Progenitor cell of endocrine pancreas (in vitro differentiated cells): Measurements from ENCODE around the gene MYBPC3. TPM values are rescaled to one million over a fixed set of nuclear protein-coding genes. Genes with fewer than 3 reads are reported as not detected.

Experiments
- DNase-seq: peaks from one replicate; pipeline ENCODE4 v3.0.0; 2021; ENCODE audit warnings: low spot score; ENCODE audit not compliant: unreplicated experiment
- H3K27ac Mint-ChIP-seq: 2 replicates; pipeline ENCODE4 v1.8.0; 2021; ENCODE audit warnings: mild to moderate bottlenecking, moderate library complexity, mixed read lengths
- H3K27me3 Mint-ChIP-seq: 2 replicates; pipeline ENCODE4 v1.8.0; 2021; ENCODE audit warnings: mixed read lengths
- H3K36me3 Mint-ChIP-seq: 2 replicates; pipeline ENCODE4 v1.8.0; 2022; ENCODE audit warnings: mixed read lengths; ENCODE audit not compliant: insufficient read depth
- H3K4me1 Mint-ChIP-seq: 2 replicates; pipeline ENCODE4 v1.8.0; 2021; ENCODE audit warnings: low read depth, mixed read lengths
- H3K4me3 Mint-ChIP-seq: 2 replicates; pipeline ENCODE4 v1.8.0; 2021; ENCODE audit warnings: low read depth, mild to moderate bottlenecking, moderate library complexity, mixed read lengths
- H3K9me3 Mint-ChIP-seq: 2 replicates; pipeline ENCODE4 v1.8.0; 2021; ENCODE audit warnings: low read depth, mixed read lengths
- CTCF ChIP-seq: fragments of 200-600 bp; sonication (generic); IDR thresholded peaks from one replicate; pipeline ENCODE4 v1.5.0; 2021; ENCODE audit warnings: antibody characterized with exemption, mild to moderate bottlenecking; ENCODE audit not compliant: unreplicated experiment
- microRNA-seq: library from miRNA; unstranded; fragments of <30 nt; microRNA quantifications from one replicate; pipeline ENCODE4 v1.1.0, GENCODE V29; 2020; ENCODE audit warnings: borderline number of aligned reads; ENCODE audit not compliant: unreplicated experiment
- total RNA-seq: library from RNA; stranded (reverse); gene quantifications from 2 replicates; pipeline ENCODE4 v1.2.1, GENCODE V29; 2021

The MYBPC3 gene
- total RNA-seq, 1 donor from 2014 or later = 0.10 TPM

- Mint-ChIP-seq H3K27me3 (no peaks in the 10 kb centered on the region), H3K36me3 (peaks cover 27% of the 10 kb centered on the region), H3K4me1 (no peaks in the 10 kb centered on the region), H3K9me3 (no peaks in the 10 kb centered on the region), H3K27ac (no peak overlapping the region), H3K4me3 (no peak overlapping the region)
- DNase-seq = no peak
- no peak for TF ChIP-seq CTCF
Measured at GRCh38 chr11:47285969-47286770, 66.3 kb downstream of the MYBPC3 start.

DNA sequence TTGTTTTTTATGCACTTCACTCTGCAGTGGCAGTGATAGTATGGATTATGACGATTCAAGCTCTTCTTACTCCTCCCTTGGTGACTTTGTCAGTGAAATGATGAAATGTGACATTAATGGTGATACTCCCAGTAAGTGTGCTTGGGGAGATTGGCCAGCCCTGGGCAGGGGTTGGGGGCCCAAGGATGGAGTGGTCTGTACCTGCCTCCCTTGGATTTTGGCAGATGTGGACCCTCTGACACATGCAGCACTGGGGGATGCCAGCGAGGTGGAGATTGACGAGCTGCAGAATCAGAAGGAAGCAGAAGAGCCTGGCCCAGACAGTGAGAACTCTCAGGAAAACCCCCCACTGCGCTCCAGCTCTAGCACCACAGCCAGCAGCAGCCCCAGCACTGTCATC is 68.4 kb downstream of the MYBPC3 start:
- H3K4me1 Mint-ChIP-seq = no peaks in the 10 kb centered on the region
- H3K27me3 Mint-ChIP-seq = no peaks in the 10 kb centered on the region
- no peaks in the 10 kb centered on the region for H3K9me3 Mint-ChIP-seq
- peaks cover 20% of the 10 kb centered on the region for H3K36me3 Mint-ChIP-seq
- H3K4me3 Mint-ChIP-seq = no peak overlapping the region
- DNase-seq = no peak
- no peak overlapping the region for H3K27ac Mint-ChIP-seq
- no peak for TF ChIP-seq CTCF

DNA sequence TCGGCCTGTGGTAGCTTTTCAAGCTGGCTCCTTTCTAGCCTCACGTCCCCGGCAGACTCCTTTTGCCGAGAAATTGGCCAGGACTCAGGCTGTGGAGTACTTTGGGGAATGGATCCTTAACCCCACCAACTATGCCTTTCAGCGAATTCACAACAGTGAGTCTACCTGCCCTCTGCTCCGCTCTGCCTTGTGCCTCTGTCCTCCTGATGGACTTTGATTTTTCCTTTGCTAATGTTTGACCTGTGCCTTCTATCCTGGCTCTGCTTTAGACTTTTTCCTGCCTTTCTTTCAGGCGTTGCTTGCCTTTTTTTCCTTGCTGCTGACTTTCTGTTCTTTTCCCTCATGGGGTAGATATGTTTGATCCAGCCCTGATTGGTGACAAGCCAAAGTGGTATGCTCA is 70.0 kb downstream of the MYBPC3 start:
- no peak for DNase-seq
- peaks cover 22% of the 10 kb centered on the region for H3K36me3 Mint-ChIP-seq
- H3K4me3 Mint-ChIP-seq = no peak overlapping the region
- H3K4me1 Mint-ChIP-seq = no peaks in the 10 kb centered on the region
- no peaks in the 10 kb centered on the region for H3K9me3 Mint-ChIP-seq
- no peaks in the 10 kb centered on the region for H3K27me3 Mint-ChIP-seq
- TF ChIP-seq CTCF = no peak
- H3K27ac Mint-ChIP-seq = no peak overlapping the region

Small RNA genes within 50 kb of the gene (microRNA-seq; reads per million reads assigned to microRNA genes)
- not detected for gene MIR4487

Other genes with a start within 250 kb of the MYBPC3 start
- 109 and 112 TPM in 2 replicates for gene ARFGAP2, start 175.8 kb downstream of the MYBPC3 start, total RNA-seq
- gene PACSIN3, start 166.3 kb downstream of the MYBPC3 start, total RNA-seq = 54.1 and 59.6 TPM in 2 replicates
- 31.4 and 32.0 TPM in 2 replicates for gene DDB2, start 137.7 kb downstream of the MYBPC3 start, total RNA-seq
- 58.1 and 60.2 TPM in 2 replicates for gene ACP2, start 103.9 kb downstream of the MYBPC3 start, total RNA-seq
- 25.8 and 26.7 TPM in 2 replicates for gene NR1H3, start 94.7 kb downstream of the MYBPC3 start, total RNA-seq
- gene MADD, start 82.6 kb downstream of the MYBPC3 start, total RNA-seq = 63.8 and 66.5 TPM in 2 replicates
- not detected in 2 replicates for gene SPI1, start 25.8 kb upstream of the MYBPC3 start, total RNA-seq
- 38.3 and 42.4 TPM in 2 replicates for gene SLC39A13, start 55.9 kb upstream of the MYBPC3 start, total RNA-seq
- gene PSMC3, start 73.7 kb upstream of the MYBPC3 start, total RNA-seq = 101 and 103 TPM in 2 replicates
- 0.42 and 0.81 TPM in 2 replicates for gene RAPSN, start 96.4 kb upstream of the MYBPC3 start, total RNA-seq
- gene CELF1, start 200.4 kb upstream of the MYBPC3 start, total RNA-seq = 161 and 163 TPM in 2 replicates
- gene PTPMT1, start 212.9 kb upstream of the MYBPC3 start, total RNA-seq = 45.6 and 47.6 TPM in 2 replicates
- gene KBTBD4, start 226.3 kb upstream of the MYBPC3 start, total RNA-seq = 16.6 and 18.1 TPM in 2 replicates
- gene NDUFS3, start 226.4 kb upstream of the MYBPC3 start, total RNA-seq = 102 and 109 TPM in 2 replicates
- 0.26 and 0.29 TPM in 2 replicates for gene FAM180B, start 234.0 kb upstream of the MYBPC3 start, total RNA-seq
- 2.5 and 4.0 TPM in 2 replicates for gene C1QTNF4, start 241.7 kb upstream of the MYBPC3 start, total RNA-seq